Measurements from ENCODE around the gene INAFM2. TPM values are rescaled to one million over a fixed set of nuclear protein-coding genes. Genes with fewer than 3 reads are reported as not detected.
A peak's percentile ranks its signal among the peaks of the same experiment; 100 is the strongest.

INAFM2 gene
- total and polyA plus RNA-seq, 9 of the 15 experiments (the other 6 are each of a cell fraction or from before 2014, with no cell fraction given): 11.8 to 43.1 (median 27.2) TPM

DNA sequence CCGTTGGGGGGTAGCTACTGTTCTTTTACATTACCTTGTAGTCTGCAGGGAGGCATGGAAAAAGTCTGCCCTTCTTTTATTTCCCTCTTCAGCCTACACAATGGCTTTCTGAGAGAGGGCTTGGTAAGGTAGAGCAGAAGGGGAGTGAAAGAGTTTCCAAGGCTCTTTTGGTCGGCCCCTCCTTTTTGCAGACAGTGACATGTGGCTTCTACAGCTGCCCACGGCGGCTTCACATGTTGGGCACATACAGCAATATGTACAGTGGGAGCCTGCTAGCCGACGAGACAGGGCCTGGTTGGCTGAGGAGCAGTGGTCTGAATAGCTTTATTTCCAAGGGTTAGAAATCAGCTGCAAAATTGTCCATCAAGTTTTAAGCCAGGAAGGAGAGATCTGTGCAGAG is 4.0 kb downstream of the INAFM2 start:
- no peak for FAIRE-seq
- H3K4me1 ChIP-seq (replicated peaks in 1 of 2; ENCODE audit: control insufficient read depth in 2 of 2, insufficient read depth in 2 of 2, low read length in 2 of 2): peaks cover 53 to 69% of the 10 kb centered on the region in 2 experiments
- in situ Hi-C loops (cut with MboI): no loop called here
- ATAC-seq: no peak
- intact Hi-C loops (cut with micrococcal nuclease): no loop called here
- H3K79me2 ChIP-seq (ENCODE audit: control insufficient read depth, insufficient read depth, low read length): peaks cover 21% of the 10 kb centered on the region
- POLR2A ChIA-PET: interaction anchor here (0.5 to 5.1 kb wide), 13 partner anchors 10 to 417 kb away, joined by 3 to 30 read pairs (median 3); partner anchors contain the start of genes BAHD1 and CCDC9B
- no peaks in the 10 kb centered on the region; the same call in 1 of the 2 replicates for H4K20me1 ChIP-seq (replicated peaks; ENCODE audit: control insufficient read depth, insufficient read depth, low read length)
- H3K9me1 ChIP-seq (ENCODE audit: control insufficient read depth, insufficient read depth, low read length): no peaks in the 10 kb centered on the region
- H3K9me3 ChIP-seq (replicated peaks; ENCODE audit: control insufficient read depth, insufficient read depth, low read depth, low read length): no peaks in the 10 kb centered on the region
- H3K4me2 ChIP-seq (ENCODE audit: insufficient read depth, low read length): 0 out of 2 replicates have a peak overlapping the region, but pooled peaks have one; percentile 7
- no peak for DNase-seq (ENCODE audit: extremely low read depth in 1 of 4, low spot score in 3 of 4)
- BruUV-seq (replicated peaks): no TSS peak
- H3K27me3 ChIP-seq (ENCODE audit: control insufficient read depth in 2 of 2, insufficient read depth in 2 of 2, low read length in 2 of 2): no peaks in the 10 kb centered on the region
- TF ChIP-seq SRSF7 (optimal IDR thresholded peaks at IDR 0.05; ENCODE audit: low read depth, low read length): no peak
- no peak for TF ChIP-seq ZNF146 (CRISPR knock-in tag; IDR thresholded peaks at IDR 0.05; ENCODE audit: unreplicated experiment)
- TF ChIP-seq PHF21A (IDR thresholded peaks at IDR 0.05; ENCODE audit: borderline replicate concordance, low read depth): no peak
- TF ChIP-seq ZNF280A (IDR thresholded peaks at IDR 0.05; ENCODE audit: low read depth, partially characterized antibody): no peak
- peaks cover 38% of the 10 kb centered on the region for H3K36me3 ChIP-seq (ENCODE audit: control insufficient read depth, insufficient read depth, low read length)
- no peak overlapping the region for H3K27ac ChIP-seq (ENCODE audit: extremely low read depth, low read depth, low read length)
- no peak overlapping the region for H2AFZ ChIP-seq (ENCODE audit: low read depth, low read length)
- H3K4me3 ChIP-seq: no peak overlapping the region
- CTCF ChIA-PET (ENCODE audit: low intra/inter-chr PET ratio): no interaction called here
- no peak overlapping the region for H3K9ac ChIP-seq (ENCODE audit: insufficient read depth in 1 of 2, low read depth in 2 of 2, low read length in 2 of 2)
- 69% methylated on average over 6 of the region's 6 CpGs for WGBS (ENCODE audit: insufficient coverage, low coverage, missing lambda C conversion rate)

Data from K562 (cell line).